GM13976 (cell line): ENCODE data around the gene OSTC.

Experiments
- DNase-seq: peaks from one replicate; pipeline ENCODE4 v3.0.0; 2012; ENCODE audit warnings: low spot score
- CTCF ChIP-seq: IDR thresholded peaks from 2 replicates; pipeline ENCODE4 v1.5.1; 2012; ENCODE audit warnings: borderline replicate concordance, mild to moderate bottlenecking; ENCODE audit not compliant: insufficient read depth; ENCODE audit errors: extremely low read depth, missing control alignments, control extremely low read depth
- in situ Hi-C: fragments of 300-500 bp; cut with MboI; formaldehyde crosslinking; loops from one replicate; pipeline ENCODE4 v1.12.0; 2022; ENCODE audit warnings: low sequenced_read_pairs, mixed read lengths, inconsistent platforms; ENCODE audit not compliant: unreplicated experiment

OSTC gene

DNA sequence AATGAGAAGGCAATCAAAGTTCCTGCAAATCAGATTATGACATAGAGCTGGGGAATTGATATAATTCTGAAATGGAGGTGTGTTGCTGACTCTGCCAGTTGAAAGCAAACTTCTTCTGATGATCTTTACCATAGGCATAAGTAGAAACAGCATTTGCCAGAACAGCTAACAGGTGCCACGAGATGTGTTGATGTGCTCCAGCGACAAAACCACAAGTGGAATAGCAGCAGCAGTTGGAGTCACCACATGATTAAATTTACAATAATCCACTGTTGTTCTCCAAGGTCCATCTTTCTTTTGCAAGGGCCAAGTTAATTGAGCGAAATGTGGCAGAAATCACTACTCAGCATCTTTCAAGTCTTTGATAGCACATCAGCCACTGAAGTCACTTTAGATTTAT lies 3.7 kb upstream of the OSTC start:
- in situ Hi-C loops = no loop called here
- TF ChIP-seq CTCF = no peak
- no peak for DNase-seq

DNA sequence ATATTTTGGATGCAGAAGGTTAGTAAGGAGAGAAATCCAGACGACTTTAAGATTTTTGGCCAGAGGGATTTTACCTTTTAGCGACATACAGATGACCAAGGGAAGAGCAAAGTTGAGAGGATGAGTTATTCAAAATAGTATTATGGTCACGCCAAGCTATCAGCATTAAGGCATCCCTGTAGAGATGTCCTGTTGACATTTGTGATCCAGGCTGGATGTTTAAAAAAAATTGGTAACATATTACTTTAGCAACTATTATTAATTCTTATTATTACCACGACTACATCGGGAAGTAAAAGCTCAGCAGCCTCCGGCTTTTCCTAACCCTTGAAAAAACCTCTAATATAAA lies 562 bp upstream of the OSTC start:
- DNase-seq = no peak
- no peak for TF ChIP-seq CTCF
- in situ Hi-C loops = no loop called here

- in situ Hi-C loops = no loop called here
- TF ChIP-seq CTCF = no peak
- DNase-seq = no peak
These were observed 804 bp downstream of the OSTC start for GRCh38 chr4:108651014-108651791.

GRCh38 chr4:108662629-108663028 lies 12.2 kb downstream of the OSTC start:
- no peak for TF ChIP-seq CTCF
- DNase-seq = no peak
- in situ Hi-C loops = no loop called here

- no peak for DNase-seq
- in situ Hi-C loops = no loop called here
- TF ChIP-seq CTCF = no peak
These were observed 24.1 kb downstream of the OSTC start for GRCh38 chr4:108674356-108674977.

DNA sequence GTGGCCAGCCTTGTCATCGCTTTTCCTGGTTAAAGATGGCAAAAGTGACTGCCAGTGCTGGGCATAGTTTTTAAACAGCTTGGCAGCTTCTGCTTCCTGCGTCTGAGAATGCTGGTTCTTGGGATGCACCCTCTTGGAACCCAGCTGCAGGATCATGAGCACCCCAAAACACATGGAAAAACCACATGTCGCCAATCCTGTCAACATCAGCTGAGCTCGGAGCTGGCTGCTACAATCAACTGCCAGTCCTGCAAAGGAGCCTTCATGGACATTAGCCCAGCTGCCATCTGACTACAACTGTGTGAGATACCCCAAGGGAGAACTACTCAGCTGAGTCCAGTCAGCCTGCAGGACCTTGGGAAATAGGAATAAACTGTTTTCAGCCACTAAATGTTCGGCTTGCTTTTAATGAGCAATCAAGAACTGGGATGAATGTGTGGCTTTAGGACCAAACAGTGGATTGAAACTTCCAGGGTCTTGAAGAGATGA lies 31.0 kb downstream of the OSTC start:
- no peak for TF ChIP-seq CTCF
- DNase-seq = no peak
- in situ Hi-C loops = no loop called here
